K562 (cell line): ENCODE data around the gene INTS12. TPM values are rescaled to one million over a fixed set of nuclear protein-coding genes. Genes with fewer than 3 reads are reported as not detected.
"Not testable (repeated sequence)": the region's sequence is repeated elsewhere in the genome, so short reads cannot be mapped to it uniquely, and the experiment has no call there.

Source experiments
- ATAC-seq: fragments of 200-7000 bp; cut with Tn5 transposase; 3 replicates; pipeline ENCODE4 v1.9.1; 2020; ENCODE audit warnings: moderate library complexity
- BruUV-seq: library from RNA; stranded (reverse); fragments of 400-500 nt; replicated peaks from 2 replicates; lab custom pipeline; 2021; lab: Mats Ljungman, UMichigan
- CTCF ChIA-PET: fragments of 300-600 bp; formaldehyde crosslinking; extraction: SDS; loops from one replicate; lab custom pipeline; 2021; ENCODE audit warnings: low intra/inter-chr PET ratio; lab: Yijun Ruan, JAX
- POLR2A ChIA-PET: fragments of 300-600, 350-650 bp; sonication (Branson Sonifier 250); formaldehyde crosslinking; extraction: SDS; loops from one replicate; lab custom pipeline; 2021; ENCODE audit warnings: antibody characterized with exemption, inconsistent platforms; lab: Yijun Ruan, JAX
- DNase-seq, 4 experiments: peaks; one replicate each; pipeline versions ENCODE4 v3.0.0 to v3.0.0-alpha.2; 2011 to 2018; ENCODE audit warnings: low spot score in 3 of 4, mixed read lengths in 3 of 4; ENCODE audit errors: extremely low read depth in 1 of 4
- FAIRE-seq: peaks from 2 replicates; lab custom pipeline; 2011; peaks lifted over from hg19 to GRCh38; lab: Jason Lieb, UNC
- H2AFZ ChIP-seq: 2 replicates; pipeline ENCODE4 v1.6.0; 2011; ENCODE audit warnings: low read depth, low read length, control low read depth, inconsistent platforms
- H3K27ac ChIP-seq: fragments of 200-600 bp; 3 replicates; pipeline ENCODE4 v1.8.0; 2011; ENCODE audit warnings: low read depth, mild to moderate bottlenecking, control low read depth, inconsistent platforms, low read length, moderate library complexity, mixed read lengths; ENCODE audit errors: extremely low read depth
- H3K27me3 ChIP-seq, 2 experiments: fragments of 300-600 bp in 1 of 2; 2 replicates in 1 of 2; 3 replicates in 1 of 2; pipeline versions ENCODE4 v1.6.0 to v1.8.0; 2011; ENCODE audit warnings: inconsistent platforms in 2 of 2, low read length in 2 of 2, mild to moderate bottlenecking in 1 of 2, mixed read lengths in 1 of 2, moderate library complexity in 1 of 2; ENCODE audit not compliant: control insufficient read depth in 2 of 2, insufficient read depth in 2 of 2
- H3K36me3 ChIP-seq: fragments of 300-600 bp; 3 replicates; pipeline ENCODE4 v1.8.0; 2011; ENCODE audit warnings: mild to moderate bottlenecking, low read length, inconsistent platforms; ENCODE audit not compliant: control insufficient read depth, insufficient read depth
- H3K4me1 ChIP-seq, 2 experiments: fragments of 200-600 bp in 1 of 2; replicated peaks in 1 of 2; 2 replicates in 1 of 2; 3 replicates in 1 of 2; pipeline versions ENCODE4 v1.5.1 to v1.8.0; 2011; ENCODE audit warnings: inconsistent platforms in 2 of 2, low read length in 2 of 2, mild to moderate bottlenecking in 1 of 2, mixed read lengths in 1 of 2, moderate library complexity in 1 of 2; ENCODE audit not compliant: control insufficient read depth in 2 of 2, insufficient read depth in 2 of 2
- H3K4me2 ChIP-seq: 2 replicates; pipeline ENCODE4 v1.6.1; 2011; ENCODE audit warnings: low read length, control low read depth, inconsistent platforms, mixed read lengths; ENCODE audit not compliant: insufficient read depth
- H3K4me3 ChIP-seq: fragments of 200-600 bp; sonication (generic), shearing (Covaris generic); 2 replicates; pipeline ENCODE4 v1.5.1; 2016; ENCODE audit warnings: control low read depth, inconsistent platforms
- H3K79me2 ChIP-seq: fragments of 200-600 bp; 3 replicates; pipeline ENCODE4 v1.8.0; 2011; ENCODE audit warnings: low read length, inconsistent platforms; ENCODE audit not compliant: control insufficient read depth, insufficient read depth
- H3K9ac ChIP-seq, 2 experiments: 2 replicates each; pipeline versions ENCODE4 v1.6.0 to v1.6.1; 2011; ENCODE audit warnings: low read depth in 2 of 2, low read length in 2 of 2, control low read depth in 1 of 2, inconsistent platforms in 1 of 2, mild to moderate bottlenecking in 1 of 2, mixed read lengths in 1 of 2; ENCODE audit not compliant: insufficient read depth in 1 of 2
- H3K9me1 ChIP-seq: one replicate; pipeline ENCODE4 v1.6.0; 2011; ENCODE audit warnings: inconsistent platforms, mild to moderate bottlenecking, low read length, moderate library complexity; ENCODE audit not compliant: control insufficient read depth, insufficient read depth
- H3K9me3 ChIP-seq: replicated peaks from 2 replicates; pipeline ENCODE4 v1.5.1; 2011; ENCODE audit warnings: low read depth, low read length, inconsistent platforms; ENCODE audit not compliant: control insufficient read depth, insufficient read depth
- H4K20me1 ChIP-seq: replicated peaks from 2 replicates; pipeline ENCODE4 v1.6.1; 2011; ENCODE audit warnings: low read length, inconsistent platforms, mixed read lengths; ENCODE audit not compliant: control insufficient read depth, insufficient read depth
- ARHGAP35 ChIP-seq: fragments of 450-650 bp; IDR thresholded peaks from 2 replicates; pipeline ENCODE4 v1.6.1; 2018; ENCODE audit not compliant: partially characterized antibody
- CBFA2T2 ChIP-seq: fragments of 450-650 bp; conservative IDR thresholded peaks from 2 replicates; pipeline ENCODE4 v1.6.1; 2017; ENCODE audit warnings: mild to moderate bottlenecking
- ELF1 ChIP-seq: fragments of 200-800 bp; sonication (Bioruptor generic); IDR thresholded peaks from 2 replicates; pipeline ENCODE4 v1.6.1; 2016; ENCODE audit warnings: missing genetic modification characterization, missing compliant biosample characterization
- FIP1L1 ChIP-seq: fragments of 200-400 bp; formaldehyde crosslinking; IDR thresholded peaks from 2 replicates; pipeline ENCODE4 v1.6.1; 2018; ENCODE audit warnings: mild to moderate bottlenecking, low read depth, low read length; ENCODE audit not compliant: poor library complexity, severe bottlenecking
- SRSF7 ChIP-seq: fragments of 200-400 bp; formaldehyde crosslinking; optimal IDR thresholded peaks from 2 replicates; pipeline ENCODE3; 2017; ENCODE audit warnings: mild to moderate bottlenecking, low read depth, low read length
- ZSCAN32 ChIP-seq: fragments of 450-650 bp; formaldehyde crosslinking; IDR thresholded peaks from 2 replicates; pipeline ENCODE4 v1.4.0; 2020; ENCODE audit warnings: mild to moderate bottlenecking, moderate library complexity
- WGBS: fragments of 100-300 bp; shearing (Covaris generic); methylation state at CpG from one replicate; pipeline ENCODE4 v1.1.6; 2016; ENCODE audit warnings: low coverage, mixed read lengths; ENCODE audit not compliant: insufficient coverage; ENCODE audit errors: missing lambda C conversion rate; 5-methylcytosine and 5-hydroxymethylcytosine counted together
- in situ Hi-C: fragments of 300-500 bp; cut with MboI; formaldehyde crosslinking; loops from 4 replicates; pipeline ENCODE4 v1.15.0; 2018; ENCODE audit warnings: inconsistent platforms, mixed read lengths
- intact Hi-C: fragments of 100-400 bp; cut with micrococcal nuclease; formaldehyde crosslinking; loops from 2 replicates; pipeline ENCODE4 v1.14.2; 2022
- polyA plus RNA-seq, 8 experiments: library from polyadenylated mRNA; depleted of rRNA in 4 of 8; stranded (reverse) in 5 of 8; unstranded in 3 of 8; fragments of >200 nt; fragmentation: Nextera tagmentation in 2 of 8; fragmentation: Illumina TruSeq in 1 of 8; extraction: Ambion mirVana in 2 of 8; extraction: Trizol in 1 of 8; gene quantifications; 2 replicates each; pipeline versions ENCODE4 v1.2.1 to v1.2.3, GENCODE V29; 2011 to 2014; ENCODE audit warnings: inconsistent platforms in 1 of 8, missing spikeins in 1 of 8
- total RNA-seq, 7 experiments: library from RNA; depleted of rRNA in 6 of 7; stranded (reverse); fragments of >200 nt in 6 of 7; fragmentation: Illumina TruSeq in 2 of 7; extraction: Trizol in 2 of 7; gene quantifications; 2 replicates each; pipeline versions ENCODE4 v1.2.1 to v1.2.3, GENCODE V29; 2011 to 2021; ENCODE audit warnings: low replicate concordance in 1 of 7
- TF ChIP-seq, protein P1 (sequence below), 2 experiments: fragments of 450-650 bp; IDR thresholded peaks; 2 replicates each; pipeline ENCODE4 v1.6.1; 2016
- TF ChIP-seq, protein P2 (sequence below): sonication (generic); formaldehyde crosslinking; IDR thresholded peaks from 2 replicates; pipeline ENCODE4 v1.8.1; 2023; ENCODE audit warnings: mild to moderate bottlenecking, missing genetic modification reagents

Gene INTS12
- total and polyA plus RNA-seq, 9 of the 15 experiments (the other 6 are each of a cell fraction or from before 2014, with no cell fraction given): 24.5 to 82.9 (median 41.2) TPM

DNA sequence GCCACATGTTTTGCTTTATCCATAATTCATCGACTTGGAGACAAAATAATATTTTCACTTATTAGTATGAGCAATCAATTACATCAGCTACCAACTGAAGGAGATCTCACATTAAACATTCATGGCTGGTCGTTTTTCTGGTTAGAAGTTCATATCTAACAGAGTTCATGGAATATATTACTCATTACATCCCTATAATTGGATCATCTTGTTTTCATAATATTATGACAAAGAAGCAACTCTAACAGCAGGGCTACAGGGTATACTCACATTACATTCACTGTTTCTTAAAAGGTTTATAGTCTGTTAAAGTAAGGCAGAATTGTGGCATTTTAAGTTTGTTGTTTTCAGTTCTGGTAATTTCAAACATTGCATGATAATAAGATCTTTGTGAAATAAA lies 33.1 kb upstream of the INTS12 start:
- TF ChIP-seq, protein P1, sequence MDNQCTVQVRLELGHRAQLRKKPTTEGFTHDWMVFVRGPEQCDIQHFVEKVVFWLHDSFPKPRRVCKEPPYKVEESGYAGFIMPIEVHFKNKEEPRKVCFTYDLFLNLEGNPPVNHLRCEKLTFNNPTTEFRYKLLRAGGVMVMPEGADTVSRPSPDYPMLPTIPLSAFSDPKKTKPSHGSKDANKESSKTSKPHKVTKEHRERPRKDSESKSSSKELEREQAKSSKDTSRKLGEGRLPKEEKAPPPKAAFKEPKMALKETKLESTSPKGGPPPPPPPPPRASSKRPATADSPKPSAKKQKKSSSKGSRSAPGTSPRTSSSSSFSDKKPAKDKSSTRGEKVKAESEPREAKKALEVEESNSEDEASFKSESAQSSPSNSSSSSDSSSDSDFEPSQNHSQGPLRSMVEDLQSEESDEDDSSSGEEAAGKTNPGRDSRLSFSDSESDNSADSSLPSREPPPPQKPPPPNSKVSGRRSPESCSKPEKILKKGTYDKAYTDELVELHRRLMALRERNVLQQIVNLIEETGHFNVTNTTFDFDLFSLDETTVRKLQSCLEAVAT (IDR thresholded peaks at IDR 0.05): no peak
- no peak for TF ChIP-seq FIP1L1
- no peak for TF ChIP-seq ARHGAP35
- no peak for TF ChIP-seq SRSF7
- TF ChIP-seq, protein P2, sequence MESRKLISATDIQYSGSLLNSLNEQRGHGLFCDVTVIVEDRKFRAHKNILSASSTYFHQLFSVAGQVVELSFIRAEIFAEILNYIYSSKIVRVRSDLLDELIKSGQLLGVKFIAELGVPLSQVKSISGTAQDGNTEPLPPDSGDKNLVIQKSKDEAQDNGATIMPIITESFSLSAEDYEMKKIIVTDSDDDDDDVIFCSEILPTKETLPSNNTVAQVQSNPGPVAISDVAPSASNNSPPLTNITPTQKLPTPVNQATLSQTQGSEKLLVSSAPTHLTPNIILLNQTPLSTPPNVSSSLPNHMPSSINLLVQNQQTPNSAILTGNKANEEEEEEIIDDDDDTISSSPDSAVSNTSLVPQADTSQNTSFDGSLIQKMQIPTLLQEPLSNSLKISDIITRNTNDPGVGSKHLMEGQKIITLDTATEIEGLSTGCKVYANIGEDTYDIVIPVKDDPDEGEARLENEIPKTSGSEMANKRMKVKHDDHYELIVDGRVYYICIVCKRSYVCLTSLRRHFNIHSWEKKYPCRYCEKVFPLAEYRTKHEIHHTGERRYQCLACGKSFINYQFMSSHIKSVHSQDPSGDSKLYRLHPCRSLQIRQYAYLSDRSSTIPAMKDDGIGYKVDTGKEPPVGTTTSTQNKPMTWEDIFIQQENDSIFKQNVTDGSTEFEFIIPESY (CRISPR knock-in tag): no peak
- TF ChIP-seq ELF1 (tag): no peak
- no peak for TF ChIP-seq ZSCAN32 (CRISPR knock-in tag)
- TF ChIP-seq CBFA2T2: no peak
- no peaks in the 10 kb centered on the region for H4K20me1 ChIP-seq
- H3K9me1 ChIP-seq: no peaks in the 10 kb centered on the region
- WGBS: 53% methylated on average over 2 of the region's 2 CpGs
- no peak overlapping the region for H3K27ac ChIP-seq
- no peaks in the 10 kb centered on the region for H3K79me2 ChIP-seq
- ChIA-PET POLR2A (no interaction called here), CTCF (no interaction called here)
- H3K27me3 ChIP-seq: no peaks in the 10 kb centered on the region
- H3K36me3 ChIP-seq: peaks cover 3% of the 10 kb centered on the region; the same call in 2 of the 3 replicates
- no peak for DNase-seq
- no peaks in the 10 kb centered on the region for H3K4me1 ChIP-seq
- H3K4me3 ChIP-seq: no peak overlapping the region
- FAIRE-seq: no peak
- in situ Hi-C loops (no loop called here), intact Hi-C loops (no loop called here)
- H3K9ac ChIP-seq: no peak overlapping the region
- no peak overlapping the region for H2AFZ ChIP-seq
- BruUV-seq: no TSS peak
- H3K4me2 ChIP-seq: no peak overlapping the region
- ATAC-seq: no peak
- no peaks in the 10 kb centered on the region for H3K9me3 ChIP-seq

DNA sequence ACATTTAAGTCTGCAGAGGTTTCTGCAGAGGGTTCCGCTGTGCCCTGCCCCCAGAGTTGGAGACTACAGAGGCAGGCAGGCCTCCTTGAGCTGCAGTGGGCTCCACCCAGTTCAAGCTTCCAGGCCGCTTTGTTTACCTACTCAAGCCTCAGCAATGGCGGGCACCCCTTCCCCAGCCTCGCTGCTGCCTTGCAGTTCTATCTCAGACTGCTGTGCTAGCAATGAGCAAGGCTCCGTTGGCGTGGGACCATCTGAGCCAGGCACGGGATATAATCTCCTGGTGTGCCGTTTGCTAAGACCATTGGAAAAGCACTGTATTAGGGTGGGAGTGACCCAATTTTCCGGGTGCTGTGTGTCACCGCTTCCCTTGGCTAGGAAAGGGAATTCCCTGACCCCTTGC lies 26.7 kb upstream of the INTS12 start:
- H3K36me3 ChIP-seq, POLR2A ChIA-PET, FAIRE-seq, H3K9ac ChIP-seq, H3K4me1 ChIP-seq, H3K27ac ChIP-seq, H3K4me3 ChIP-seq, H3K9me3 ChIP-seq, intact Hi-C loops, H3K27me3 ChIP-seq, H3K79me2 ChIP-seq, DNase-seq, BruUV-seq, H3K9me1 ChIP-seq, in situ Hi-C loops, H3K4me2 ChIP-seq, ATAC-seq, CTCF ChIA-PET, H2AFZ ChIP-seq, H4K20me1 ChIP-seq: not testable (repeated sequence)
- 86% methylated on average over 9 of the region's 10 CpGs for whole genome bisulfite sequencing
